SK-N-SH treated with all-trans-retinoic acid at 6 μM for 48 hours (cell line): ENCODE results near the gene CASP7.

Experiments used
- ISL1 ChIP-seq: fragments of 250-450 bp; sonication (Bioruptor Pico); IDR thresholded peaks from 2 replicates; pipeline ENCODE4 v2.1.2; 2022; ENCODE audit warnings: mild to moderate bottlenecking, moderate library complexity
- RARB ChIP-seq: fragments of 250-450 bp; sonication (Bioruptor Pico); IDR thresholded peaks from 2 replicates; pipeline ENCODE4 v1.8.0; 2021; ENCODE audit warnings: mild to moderate bottlenecking, moderate library complexity
- ZC3H10 ChIP-seq: fragments of 250-450 bp; sonication (Bioruptor Pico); IDR thresholded peaks from 2 replicates; pipeline ENCODE4 v1.5.1; 2021; ENCODE audit warnings: mild to moderate bottlenecking, moderate library complexity
- ZNF70 ChIP-seq: fragments of 450-650 bp; formaldehyde crosslinking; IDR thresholded peaks from 2 replicates; pipeline ENCODE4 v1.5.0; 2020; ENCODE audit warnings: mild to moderate bottlenecking, moderate library complexity
- TF ChIP-seq, protein P1 (sequence below): fragments of 250-450 bp; sonication (Bioruptor Pico); IDR thresholded peaks from 2 replicates; pipeline ENCODE4 v1.8.0; 2020; ENCODE audit warnings: mild to moderate bottlenecking, moderate library complexity, borderline replicate concordance

GRCh38 chr10:113681533-113682470, 2.1 kb downstream of the CASP7 start:
- TF ChIP-seq RARB (CRISPR knock-in tag) (no peak), ISL1 (CRISPR knock-in tag) (no peak), ZC3H10 (CRISPR knock-in tag) (no peak), ZNF70 (CRISPR knock-in tag) (no peak)
- TF ChIP-seq, protein P1, sequence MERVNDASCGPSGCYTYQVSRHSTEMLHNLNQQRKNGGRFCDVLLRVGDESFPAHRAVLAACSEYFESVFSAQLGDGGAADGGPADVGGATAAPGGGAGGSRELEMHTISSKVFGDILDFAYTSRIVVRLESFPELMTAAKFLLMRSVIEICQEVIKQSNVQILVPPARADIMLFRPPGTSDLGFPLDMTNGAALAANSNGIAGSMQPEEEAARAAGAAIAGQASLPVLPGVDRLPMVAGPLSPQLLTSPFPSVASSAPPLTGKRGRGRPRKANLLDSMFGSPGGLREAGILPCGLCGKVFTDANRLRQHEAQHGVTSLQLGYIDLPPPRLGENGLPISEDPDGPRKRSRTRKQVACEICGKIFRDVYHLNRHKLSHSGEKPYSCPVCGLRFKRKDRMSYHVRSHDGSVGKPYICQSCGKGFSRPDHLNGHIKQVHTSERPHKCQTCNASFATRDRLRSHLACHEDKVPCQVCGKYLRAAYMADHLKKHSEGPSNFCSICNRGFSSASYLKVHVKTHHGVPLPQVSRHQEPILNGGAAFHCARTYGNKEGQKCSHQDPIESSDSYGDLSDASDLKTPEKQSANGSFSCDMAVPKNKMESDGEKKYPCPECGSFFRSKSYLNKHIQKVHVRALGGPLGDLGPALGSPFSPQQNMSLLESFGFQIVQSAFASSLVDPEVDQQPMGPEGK (CRISPR knock-in tag) = no peak
